Measurements from ENCODE around the gene WLS. TPM values are rescaled to one million over a fixed set of nuclear protein-coding genes. Genes with fewer than 3 reads are reported as not detected.

Gene WLS
- total and polyA plus RNA-seq, 2 experiments from 2014 or later: 0.87 to 1.2 TPM

DNA sequence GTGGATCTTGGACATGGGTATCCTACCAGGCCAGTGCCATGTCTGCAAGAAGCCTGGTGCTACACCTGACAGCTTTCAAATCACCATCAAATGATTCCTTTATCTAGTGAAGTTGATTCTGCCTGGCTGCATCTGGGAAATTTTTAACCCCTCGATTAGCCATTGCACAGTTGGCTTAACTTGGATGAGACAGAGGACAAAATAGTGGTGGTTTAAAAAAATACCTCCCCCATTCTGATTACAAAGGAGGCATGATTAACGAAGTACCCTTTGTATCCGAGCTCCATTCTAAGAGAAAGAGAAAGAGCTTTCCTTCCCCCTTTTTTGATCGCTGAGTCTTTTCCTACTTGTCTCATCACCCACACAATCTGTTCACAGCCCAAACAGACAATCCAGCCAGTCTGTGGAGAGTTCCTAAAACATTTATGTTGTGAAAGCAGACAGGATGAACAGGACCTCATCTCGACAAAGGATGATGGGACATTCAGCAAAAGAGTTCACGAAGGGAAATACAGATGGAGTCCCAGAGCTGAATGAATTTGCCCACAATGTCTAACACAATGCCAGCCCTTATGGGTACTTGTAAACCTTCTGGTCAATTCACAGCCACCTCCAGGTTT, 20.5 kb downstream of the WLS start:
- DNase-seq (ENCODE audit: low spot score): no peak
- H3K4me2 ChIP-seq: no peak overlapping the region
- H3K27ac ChIP-seq (ENCODE audit: low read depth): no peak overlapping the region
- Mint-ChIP-seq H3K4me1 (peaks cover 5% of the 10 kb centered on the region; the same call in 2 of the 3 replicates), H3K36me3 (ENCODE audit: low read depth) (no peaks in the 10 kb centered on the region), H3K27me3 (ENCODE audit: insufficient read depth, low read depth, poor library complexity) (peaks cover 1% of the 10 kb centered on the region), H3K9me3 (no peaks in the 10 kb centered on the region), H3K27ac (no peak overlapping the region), H3K4me3 (no peak overlapping the region)
- no peaks in the 10 kb centered on the region for H3F3A ChIP-seq (replicated peaks; ENCODE audit: low read depth)
- no peaks in the 10 kb centered on the region for H3K27me3 ChIP-seq (ENCODE audit: insufficient read depth)
- H3K79me2 ChIP-seq (replicated peaks; ENCODE audit: insufficient read depth): no peaks in the 10 kb centered on the region
- H2AFZ ChIP-seq: no peak overlapping the region
- H3K9me2 ChIP-seq (ENCODE audit: insufficient read depth): no peaks in the 10 kb centered on the region; the same call in 1 of the 2 replicates
- TF ChIP-seq, protein P1, sequence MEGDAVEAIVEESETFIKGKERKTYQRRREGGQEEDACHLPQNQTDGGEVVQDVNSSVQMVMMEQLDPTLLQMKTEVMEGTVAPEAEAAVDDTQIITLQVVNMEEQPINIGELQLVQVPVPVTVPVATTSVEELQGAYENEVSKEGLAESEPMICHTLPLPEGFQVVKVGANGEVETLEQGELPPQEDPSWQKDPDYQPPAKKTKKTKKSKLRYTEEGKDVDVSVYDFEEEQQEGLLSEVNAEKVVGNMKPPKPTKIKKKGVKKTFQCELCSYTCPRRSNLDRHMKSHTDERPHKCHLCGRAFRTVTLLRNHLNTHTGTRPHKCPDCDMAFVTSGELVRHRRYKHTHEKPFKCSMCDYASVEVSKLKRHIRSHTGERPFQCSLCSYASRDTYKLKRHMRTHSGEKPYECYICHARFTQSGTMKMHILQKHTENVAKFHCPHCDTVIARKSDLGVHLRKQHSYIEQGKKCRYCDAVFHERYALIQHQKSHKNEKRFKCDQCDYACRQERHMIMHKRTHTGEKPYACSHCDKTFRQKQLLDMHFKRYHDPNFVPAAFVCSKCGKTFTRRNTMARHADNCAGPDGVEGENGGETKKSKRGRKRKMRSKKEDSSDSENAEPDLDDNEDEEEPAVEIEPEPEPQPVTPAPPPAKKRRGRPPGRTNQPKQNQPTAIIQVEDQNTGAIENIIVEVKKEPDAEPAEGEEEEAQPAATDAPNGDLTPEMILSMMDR (conservative IDR thresholded peaks at IDR 0.05; ENCODE audit: low read depth in 2 of 2): no peak
- TF ChIP-seq ZNF331 (CRISPR knock-in tag; IDR thresholded peaks at IDR 0.05; ENCODE audit: low read depth) (no peak), CREB1 (CRISPR knock-in tag; IDR thresholded peaks at IDR 0.05; ENCODE audit: low read depth) (no peak), JUNB (IDR thresholded peaks at IDR 0.05; ENCODE audit: unreplicated experiment) (no peak), NANOG (IDR thresholded peaks at IDR 0.05; ENCODE audit: borderline replicate concordance) (no peak), POLR2AphosphoS5 (IDR thresholded peaks at IDR 0.05; ENCODE audit: low read depth) (no peak), EZH2 (IDR thresholded peaks at IDR 0.05; ENCODE audit: low read depth, unreplicated experiment) (no peak), EZH2phosphoT487 (IDR thresholded peaks at IDR 0.05; ENCODE audit: unreplicated experiment) (no peak), STAT1 (IDR thresholded peaks at IDR 0.05; ENCODE audit: unreplicated experiment) (no peak), ZNF114 (CRISPR knock-in tag; IDR thresholded peaks at IDR 0.05) (no peak), ZNF462 (CRISPR knock-in tag; IDR thresholded peaks at IDR 0.05) (no peak)
- TF ChIP-seq, protein P2, sequence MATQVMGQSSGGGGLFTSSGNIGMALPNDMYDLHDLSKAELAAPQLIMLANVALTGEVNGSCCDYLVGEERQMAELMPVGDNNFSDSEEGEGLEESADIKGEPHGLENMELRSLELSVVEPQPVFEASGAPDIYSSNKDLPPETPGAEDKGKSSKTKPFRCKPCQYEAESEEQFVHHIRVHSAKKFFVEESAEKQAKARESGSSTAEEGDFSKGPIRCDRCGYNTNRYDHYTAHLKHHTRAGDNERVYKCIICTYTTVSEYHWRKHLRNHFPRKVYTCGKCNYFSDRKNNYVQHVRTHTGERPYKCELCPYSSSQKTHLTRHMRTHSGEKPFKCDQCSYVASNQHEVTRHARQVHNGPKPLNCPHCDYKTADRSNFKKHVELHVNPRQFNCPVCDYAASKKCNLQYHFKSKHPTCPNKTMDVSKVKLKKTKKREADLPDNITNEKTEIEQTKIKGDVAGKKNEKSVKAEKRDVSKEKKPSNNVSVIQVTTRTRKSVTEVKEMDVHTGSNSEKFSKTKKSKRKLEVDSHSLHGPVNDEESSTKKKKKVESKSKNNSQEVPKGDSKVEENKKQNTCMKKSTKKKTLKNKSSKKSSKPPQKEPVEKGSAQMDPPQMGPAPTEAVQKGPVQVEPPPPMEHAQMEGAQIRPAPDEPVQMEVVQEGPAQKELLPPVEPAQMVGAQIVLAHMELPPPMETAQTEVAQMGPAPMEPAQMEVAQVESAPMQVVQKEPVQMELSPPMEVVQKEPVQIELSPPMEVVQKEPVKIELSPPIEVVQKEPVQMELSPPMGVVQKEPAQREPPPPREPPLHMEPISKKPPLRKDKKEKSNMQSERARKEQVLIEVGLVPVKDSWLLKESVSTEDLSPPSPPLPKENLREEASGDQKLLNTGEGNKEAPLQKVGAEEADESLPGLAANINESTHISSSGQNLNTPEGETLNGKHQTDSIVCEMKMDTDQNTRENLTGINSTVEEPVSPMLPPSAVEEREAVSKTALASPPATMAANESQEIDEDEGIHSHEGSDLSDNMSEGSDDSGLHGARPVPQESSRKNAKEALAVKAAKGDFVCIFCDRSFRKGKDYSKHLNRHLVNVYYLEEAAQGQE (IDR thresholded peaks at IDR 0.05; ENCODE audit: unreplicated experiment): no peak
- TF ChIP-seq, protein P3, sequence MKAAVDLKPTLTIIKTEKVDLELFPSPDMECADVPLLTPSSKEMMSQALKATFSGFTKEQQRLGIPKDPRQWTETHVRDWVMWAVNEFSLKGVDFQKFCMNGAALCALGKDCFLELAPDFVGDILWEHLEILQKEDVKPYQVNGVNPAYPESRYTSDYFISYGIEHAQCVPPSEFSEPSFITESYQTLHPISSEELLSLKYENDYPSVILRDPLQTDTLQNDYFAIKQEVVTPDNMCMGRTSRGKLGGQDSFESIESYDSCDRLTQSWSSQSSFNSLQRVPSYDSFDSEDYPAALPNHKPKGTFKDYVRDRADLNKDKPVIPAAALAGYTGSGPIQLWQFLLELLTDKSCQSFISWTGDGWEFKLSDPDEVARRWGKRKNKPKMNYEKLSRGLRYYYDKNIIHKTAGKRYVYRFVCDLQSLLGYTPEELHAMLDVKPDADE (IDR thresholded peaks at IDR 0.05): no peak
- no peaks in the 10 kb centered on the region for H4K20me1 ChIP-seq (replicated peaks; ENCODE audit: insufficient read depth)
- no peak for ATAC-seq
- no peaks in the 10 kb centered on the region for H3K4me1 ChIP-seq (ENCODE audit: insufficient read depth)
- no peaks in the 10 kb centered on the region for H3K36me3 ChIP-seq (ENCODE audit: insufficient read depth)
- no peak overlapping the region for H3K4me3 ChIP-seq
